Hepatocyte (in vitro differentiated cells): Measurements from ENCODE around the gene GPR35.

ENCODE experiments used
- CTCF ChIP-seq: fragments of 200-600 bp; sonication (generic); IDR thresholded peaks from 2 replicates; pipeline ENCODE4 v1.5.1; 2016; ENCODE audit warnings: antibody characterized with exemption, mild to moderate bottlenecking; ENCODE audit not compliant: poor library complexity
- EZH2 ChIP-seq: fragments of 200-600 bp; sonication (generic); IDR thresholded peaks from 2 replicates; pipeline ENCODE4 v1.6.1; 2016; ENCODE audit warnings: antibody characterized with exemption, mild to moderate bottlenecking, borderline replicate concordance
- EZH2phosphoT487 ChIP-seq: fragments of 200-600 bp; sonication (generic); IDR thresholded peaks from one replicate; pipeline ENCODE4 v1.6.1; 2018; ENCODE audit warnings: antibody characterized with exemption, mild to moderate bottlenecking, low read depth, moderate library complexity; ENCODE audit not compliant: unreplicated experiment, severe bottlenecking

GRCh38 chr2:240605867-240606743 is 19.2 kb upstream of the GPR35 start:
- TF ChIP-seq CTCF: no peak
- no peak for TF ChIP-seq EZH2
- TF ChIP-seq EZH2phosphoT487: no peak
